NCI-H128 (cell line): Measurements from ENCODE around the gene IL25.
"Not testable (repeated sequence)": the region's sequence is repeated elsewhere in the genome, so short reads cannot be mapped to it uniquely, and the experiment has no call there.

Source experiments
- DNase-seq: peaks from one replicate; lab custom pipeline; 2025; ENCODE audit not compliant: unreplicated experiment; lab: John Stamatoyannopoulos, UW

Gene IL25

GRCh38 chr14:23371865-23372264 lies 744 bp upstream of the IL25 start:
- no peak for DNase-seq

- DNase-seq = no peak
These were observed 432 bp downstream of the IL25 start for GRCh38 chr14:23373041-23373440.

GRCh38 chr14:23375527-23376251 lies 3.1 kb downstream of the IL25 start:
- DNase-seq = no peak

GRCh38 chr14:23376482-23377197 lies 4.0 kb downstream of the IL25 start, which contains the start of gene CMTM5:
TSS of gene CMTM5 (plus strand) at chr14:23377046. CDS start at chr14:23377252, 206 bp downstream.
- no peak for DNase-seq

GRCh38 chr14:23377198-23377550 lies 4.6 kb downstream of the IL25 start:
- DNase-seq = no peak

- no peak for DNase-seq
These were observed 5.3 kb downstream of the IL25 start for GRCh38 chr14:23377573-23378563.

GRCh38 chr14:23378612-23379220 lies 6.1 kb downstream of the IL25 start:
- DNase-seq = no peak

- DNase-seq = peak; percentile 35
These were observed 7.0 kb downstream of the IL25 start for GRCh38 chr14:23379366-23380196.

GRCh38 chr14:23380197-23380914 lies 7.7 kb downstream of the IL25 start:
- DNase-seq = no peak

GRCh38 chr14:23380976-23381375 lies 8.4 kb downstream of the IL25 start:
- DNase-seq = no peak

- no peak for DNase-seq
These were observed 9.3 kb downstream of the IL25 start for GRCh38 chr14:23381871-23382270.

GRCh38 chr14:23382276-23382675 lies 9.7 kb downstream of the IL25 start:
- DNase-seq = no peak

GRCh38 chr14:23382731-23383440 lies 10.3 kb downstream of the IL25 start:
- no peak for DNase-seq

GRCh38 chr14:23384364-23385080 lies 11.9 kb downstream of the IL25 start:
- no peak for DNase-seq

- DNase-seq = no peak
These were observed 12.6 kb downstream of the IL25 start for GRCh38 chr14:23385244-23385641.

GRCh38 chr14:23385642-23386265 lies 13.1 kb downstream of the IL25 start:
- no peak for DNase-seq

- DNase-seq = not testable (repeated sequence)
These were observed 13.7 kb downstream of the IL25 start for GRCh38 chr14:23386266-23386657.

- no peak for DNase-seq
These were observed 14.4 kb downstream of the IL25 start for GRCh38 chr14:23386999-23387398.
